ENCODE results near the gene DCTPP1. TPM values are rescaled to one million over a fixed set of nuclear protein-coding genes. Genes with fewer than 3 reads are reported as not detected.

DCTPP1 gene
- total and polyA plus RNA-seq, 2 experiments from 2014 or later, result 43.0 to 85.2 TPM

GRCh38 chr16:30449116-30449435 is 19.2 kb upstream of the DCTPP1 start:
- Histone ChIP-seq H3K4me1 (ENCODE audit: low read depth) (no peaks in the 10 kb centered on the region), H3K4me3 (no peak overlapping the region), H3K9me3 (ENCODE audit: low read depth) (no peaks in the 10 kb centered on the region), H3K27ac (no peak overlapping the region), H3K27me3 (no peaks in the 10 kb centered on the region), H3K36me3 (peaks cover under 1% of the 10 kb centered on the region)
- DNase-seq (ENCODE audit: low read depth in 1 of 2, low spot score in 1 of 2), result no peak
- TF ChIP-seq CTCF (IDR thresholded peaks at IDR 0.05; ENCODE audit: low read depth, low read length), result no peak

DNA sequence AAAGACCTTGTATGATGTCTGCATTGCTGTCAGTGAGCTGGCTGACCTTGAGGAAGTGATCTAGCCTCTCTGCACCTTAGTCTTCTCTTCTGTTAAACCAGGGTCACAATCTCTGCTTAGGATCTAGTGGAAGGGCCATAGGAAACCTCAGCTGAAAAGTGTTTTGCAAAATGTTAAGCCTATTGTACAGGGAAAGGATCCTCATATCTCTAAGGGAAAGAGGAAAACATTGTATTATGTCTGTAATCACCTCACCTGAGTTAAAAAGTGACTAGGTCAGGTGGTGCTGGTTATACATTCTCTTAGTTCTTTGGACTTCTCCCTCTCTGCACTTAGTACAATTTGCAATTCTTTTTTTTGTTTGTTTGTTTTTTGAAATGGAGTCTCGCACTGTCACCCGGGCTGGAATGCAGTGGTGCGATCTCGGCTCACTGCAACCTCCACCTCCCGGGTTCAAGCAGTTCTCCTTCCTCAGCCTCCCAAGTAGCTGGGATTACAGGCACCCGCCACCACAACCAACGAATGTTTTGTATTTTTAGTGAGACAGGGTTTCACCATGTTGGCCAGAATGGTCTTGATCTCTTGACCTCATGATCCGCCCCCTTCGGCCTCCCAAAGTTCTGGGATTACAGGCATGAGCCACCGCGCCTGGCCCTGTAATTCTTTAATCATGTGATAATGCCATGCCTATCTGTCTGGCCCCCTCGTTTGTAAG is 17.8 kb upstream of the DCTPP1 start:
- H3K36me3 ChIP-seq, result peaks cover 4% of the 10 kb centered on the region
- no peaks in the 10 kb centered on the region for H3K27me3 ChIP-seq
- H3K9me3 ChIP-seq (ENCODE audit: low read depth), result no peaks in the 10 kb centered on the region
- no peak overlapping the region for H3K4me3 ChIP-seq
- DNase-seq (ENCODE audit: low read depth in 1 of 2, low spot score in 1 of 2), result no peak
- no peak for TF ChIP-seq CTCF (IDR thresholded peaks at IDR 0.05; ENCODE audit: low read depth, low read length)
- H3K27ac ChIP-seq, result no peak overlapping the region
- H3K4me1 ChIP-seq (ENCODE audit: low read depth), result no peaks in the 10 kb centered on the region

DNA sequence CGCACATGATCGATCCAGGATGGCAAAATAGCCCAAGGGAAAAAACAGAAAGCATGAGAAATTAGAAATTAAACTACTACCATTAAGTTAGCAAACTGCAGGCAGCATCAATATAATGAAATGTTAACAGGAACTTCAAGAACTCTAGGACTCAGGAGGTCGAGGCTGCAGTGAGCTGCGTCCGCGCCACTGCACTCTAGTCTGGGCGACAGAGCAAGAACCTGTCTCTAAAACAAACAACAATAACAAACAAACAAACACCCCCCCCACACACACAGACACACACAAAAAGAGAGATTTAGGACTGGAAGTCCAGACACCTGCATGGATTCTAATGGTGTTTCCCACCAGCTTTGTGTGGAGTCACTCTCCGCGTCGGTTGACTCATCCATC is 16.4 kb upstream of the DCTPP1 start:
- Histone ChIP-seq H3K4me1 (ENCODE audit: low read depth) (no peaks in the 10 kb centered on the region), H3K9me3 (ENCODE audit: low read depth) (no peaks in the 10 kb centered on the region), H3K27me3 (no peaks in the 10 kb centered on the region), H3K27ac (peak overlapping the region; percentile 93), H3K4me3 (peak overlapping the region; percentile 85), H3K36me3 (peaks cover 4% of the 10 kb centered on the region)
- no peak for DNase-seq (ENCODE audit: low read depth in 1 of 2, low spot score in 1 of 2)
- TF ChIP-seq CTCF (IDR thresholded peaks at IDR 0.05; ENCODE audit: low read depth, low read length), result no peak

DNA sequence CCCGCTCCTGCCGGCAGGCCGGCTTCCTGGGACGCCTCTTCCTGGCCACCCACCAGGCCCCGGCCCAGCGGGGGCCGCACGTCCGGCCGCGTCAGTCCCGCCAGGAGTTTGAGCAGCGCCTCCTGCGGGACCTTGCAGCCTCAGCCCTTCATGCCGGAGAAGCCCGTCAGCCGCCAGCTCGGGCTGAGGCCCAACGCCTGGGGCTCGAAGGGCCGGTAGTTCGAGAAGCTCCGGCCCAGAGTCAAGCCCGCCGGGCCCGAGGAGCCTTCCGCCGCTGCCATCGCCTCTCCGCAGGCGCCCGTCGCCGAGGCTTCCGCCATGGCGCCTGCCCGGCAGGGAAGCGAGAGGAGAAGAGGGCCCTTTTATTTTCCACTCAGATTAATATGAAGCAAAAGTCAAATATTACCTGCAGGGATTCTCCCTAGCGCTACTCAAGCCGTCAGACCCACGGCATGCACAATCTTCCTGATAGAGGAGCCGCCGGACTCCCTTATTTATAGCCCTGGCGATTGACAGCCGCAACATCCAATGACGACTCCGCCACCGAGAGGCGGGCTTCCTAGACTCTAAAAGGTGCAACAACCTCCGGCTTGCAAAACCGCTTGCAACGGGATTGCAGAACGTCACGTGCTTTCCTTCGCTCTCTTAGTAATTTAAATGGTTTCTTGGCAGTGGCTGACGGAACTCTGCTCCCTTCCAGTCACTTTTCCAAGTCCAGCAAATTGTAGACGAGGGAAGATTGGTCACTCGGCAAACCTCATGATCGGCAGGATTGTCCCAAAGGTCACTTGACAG is 15.8 kb upstream of the DCTPP1 start, which contains the start of gene SEPHS2:
SEPHS2 (minus strand) TSS at position 467 of the 795 bp plus-strand sequence; CDS start at position 320, 147 bp downstream.
- TF ChIP-seq CTCF (IDR thresholded peaks at IDR 0.05; ENCODE audit: low read depth, low read length), result peak; percentile 48

GRCh38 chr16:30445149-30445407 is 15.2 kb upstream of the DCTPP1 start:
- TF ChIP-seq CTCF (IDR thresholded peaks at IDR 0.05; ENCODE audit: low read depth, low read length), result no peak
- no peak for DNase-seq (ENCODE audit: low read depth in 1 of 2, low spot score in 1 of 2)
- peaks cover 4% of the 10 kb centered on the region for H3K36me3 ChIP-seq
- H3K4me3 ChIP-seq, result peak overlapping the region; percentile 85
- H3K9me3 ChIP-seq (ENCODE audit: low read depth), result no peaks in the 10 kb centered on the region
- no peaks in the 10 kb centered on the region for H3K4me1 ChIP-seq (ENCODE audit: low read depth)
- H3K27me3 ChIP-seq, result no peaks in the 10 kb centered on the region
- peak overlapping the region; percentile 93 for H3K27ac ChIP-seq

More for the DNA sequence above, 15.8 kb upstream of the DCTPP1 start, which contains the start of gene SEPHS2:
- Histone ChIP-seq H3K9me3 (ENCODE audit: low read depth) (no peaks in the 10 kb centered on the region), H3K4me3 (peak within 1 kb of the TSS; percentile 85), H3K4me1 (ENCODE audit: low read depth) (no peaks in the 10 kb centered on the region), H3K27ac (peak within 1 kb of the TSS; percentile 93), H3K27me3 (no peaks in the 10 kb centered on the region), H3K36me3 (peaks cover 4% of the 10 kb centered on the region)
- peak; percentile 96 to 99 for DNase-seq (ENCODE audit: low read depth in 1 of 2, low spot score in 1 of 2)

Measured in cardiac muscle cell (in vitro differentiated cells and primary cell).